ENCODE measurements around the gene CACNG7.
"Not testable (repeated sequence)": the region's sequence is repeated elsewhere in the genome, so short reads cannot be mapped to it uniquely, and the experiment has no call there.

The CACNG7 gene

GRCh38 chr19:53906211-53907192, 2.6 kb upstream of the CACNG7 start:
- no peak for FAIRE-seq

- FAIRE-seq, result no peak
Observed at GRCh38 chr19:53907193-53907581, 1.9 kb upstream of the CACNG7 start.

DNA sequence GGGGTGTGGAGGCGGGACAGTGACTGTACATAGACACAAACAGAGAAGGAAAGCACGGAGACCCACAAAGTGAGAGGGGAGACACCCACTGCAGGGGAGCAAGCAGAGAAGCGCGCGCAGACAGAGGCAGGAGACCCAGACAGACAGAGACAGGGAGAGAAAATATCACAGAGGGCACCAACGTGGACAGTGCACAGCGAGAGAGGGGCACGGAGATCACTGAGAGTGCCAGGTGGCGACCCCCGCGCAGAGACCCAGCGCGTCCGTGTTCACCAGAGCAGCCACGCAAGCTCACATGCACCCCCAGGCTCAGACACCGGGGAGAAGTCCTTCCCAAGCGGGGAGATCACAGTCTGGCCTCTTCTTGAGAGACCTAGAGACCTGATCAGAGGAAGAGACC, 1.4 kb upstream of the CACNG7 start:
- no peak for FAIRE-seq

DNA sequence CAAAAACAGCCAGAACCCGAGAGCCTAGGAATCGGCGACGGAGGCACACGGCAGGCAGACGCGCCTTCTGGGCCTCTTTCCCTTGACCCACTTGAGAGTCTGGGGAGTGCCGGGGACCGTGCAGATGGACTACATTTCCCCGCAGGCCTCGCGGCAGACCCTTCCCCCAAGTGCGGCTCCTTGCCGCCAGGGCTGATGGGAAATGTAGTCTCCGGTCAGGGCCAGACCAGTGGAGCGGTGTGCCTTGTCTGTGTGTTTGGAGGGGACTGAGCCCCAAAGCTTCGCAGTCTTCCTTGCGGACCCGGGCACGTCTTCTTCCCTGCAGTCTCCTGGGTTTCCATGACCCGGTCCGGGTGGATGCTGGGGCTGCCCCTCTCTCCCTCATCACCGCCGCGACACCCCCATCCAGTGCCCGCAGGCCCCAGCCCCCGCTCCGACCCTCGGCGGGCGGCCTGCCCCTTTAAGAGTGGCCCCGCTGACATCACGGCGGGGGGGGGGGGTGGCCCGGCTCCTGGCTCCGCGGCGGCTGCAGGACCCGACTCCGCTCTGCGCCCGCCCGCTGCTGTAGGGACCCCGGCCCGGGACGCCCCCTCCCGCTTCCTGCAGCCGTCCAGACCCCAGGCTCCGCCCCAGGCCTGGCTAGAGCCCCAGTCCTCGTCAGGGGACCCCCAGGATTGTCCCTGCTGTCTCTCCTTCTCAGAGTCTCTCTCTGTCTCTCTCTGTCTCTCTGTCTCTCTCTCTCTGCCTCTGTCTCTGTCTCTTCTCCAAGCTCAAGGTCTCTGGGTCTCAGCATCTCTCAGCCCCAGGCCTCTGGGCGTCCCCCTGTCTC, 758 bp upstream of the CACNG7 start:
- no peak for FAIRE-seq

- no peak for FAIRE-seq
Observed at GRCh38 chr19:53909471-53910169, 542 bp downstream of the CACNG7 start.

DNA sequence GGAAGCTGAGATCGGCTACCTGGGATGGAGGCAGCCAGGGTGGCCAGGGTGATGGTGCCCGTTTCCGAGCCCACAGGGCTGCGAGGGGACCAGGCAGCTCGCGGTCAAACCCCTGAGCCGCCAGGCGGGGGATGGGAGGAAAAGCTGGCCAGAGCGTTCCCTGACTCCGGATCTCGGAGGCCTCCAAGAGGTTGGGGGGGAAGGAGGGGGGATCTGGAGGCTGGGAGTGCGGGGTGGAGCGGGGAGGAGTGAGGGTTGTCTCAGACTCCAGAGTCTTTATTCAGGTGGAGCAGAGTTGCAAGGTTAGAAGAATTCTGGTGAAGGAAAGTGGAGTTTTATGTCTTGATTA, 1.1 kb downstream of the CACNG7 start:
- no peak for FAIRE-seq

DNA sequence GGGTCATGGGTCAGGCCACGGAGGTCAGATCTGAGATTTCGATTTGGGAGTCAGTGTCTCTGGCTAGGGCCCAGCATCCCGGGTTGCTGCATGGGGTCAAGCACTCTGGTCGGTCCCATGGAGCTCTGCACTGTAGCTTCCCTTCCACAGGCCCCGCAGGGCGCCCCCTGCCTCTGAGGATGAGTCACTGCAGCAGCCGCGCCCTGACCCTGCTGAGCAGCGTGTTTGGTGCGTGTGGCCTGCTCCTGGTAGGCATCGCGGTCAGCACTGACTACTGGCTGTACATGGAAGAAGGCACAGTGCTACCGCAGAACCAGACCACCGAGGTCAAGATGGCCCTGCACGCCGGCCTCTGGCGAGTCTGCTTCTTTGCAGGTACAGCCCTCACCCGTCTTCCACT, 3.6 kb downstream of the CACNG7 start:
- FAIRE-seq, result no peak

DNA sequence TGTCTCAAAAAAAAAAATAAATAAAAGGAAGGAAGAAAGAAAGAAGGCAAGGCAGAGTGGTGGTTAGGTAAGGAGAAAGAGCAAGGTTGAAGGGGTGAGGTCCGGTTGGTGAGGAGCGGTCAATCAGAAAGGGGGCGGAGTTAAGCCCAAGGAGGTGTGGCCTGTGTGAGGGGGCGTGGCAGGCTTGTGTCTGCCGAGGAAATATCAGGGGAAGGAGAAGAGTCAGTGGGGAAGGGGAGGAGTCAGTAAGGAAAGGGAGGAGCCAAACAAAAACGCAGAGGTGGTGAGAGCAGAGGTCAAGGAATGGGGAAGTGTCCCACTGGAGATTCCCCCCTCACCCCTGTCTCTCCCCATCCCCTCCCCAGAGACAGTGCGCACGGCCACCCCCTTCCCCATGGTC, 5.9 kb downstream of the CACNG7 start:
- FAIRE-seq, result no peak

- FAIRE-seq, result no peak
Observed at GRCh38 chr19:53916004-53916403, 6.9 kb downstream of the CACNG7 start.

- no peak for FAIRE-seq
Observed at GRCh38 chr19:53917356-53917755, 8.3 kb downstream of the CACNG7 start.

DNA sequence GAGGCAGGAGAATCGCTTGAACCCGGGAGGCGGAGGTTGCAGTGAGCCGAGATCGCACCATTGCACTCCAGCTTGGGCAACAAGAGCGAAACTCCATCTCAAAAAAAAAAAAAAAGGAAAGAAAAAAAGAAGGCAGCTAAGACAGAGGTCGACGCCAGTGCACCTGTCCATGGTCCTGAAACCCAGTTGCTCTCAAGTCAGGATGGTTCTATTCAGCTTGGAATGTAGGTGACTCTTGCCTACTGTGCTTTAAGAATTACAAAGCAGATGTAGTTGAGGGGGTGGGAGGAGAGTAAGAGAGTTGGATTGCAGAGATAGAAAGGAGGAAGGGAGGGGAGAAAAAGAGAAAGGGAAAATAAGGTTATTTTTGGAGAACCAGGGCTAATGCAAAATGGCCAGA, 18.7 kb downstream of the CACNG7 start:
- FAIRE-seq, result no peak

GRCh38 chr19:53936029-53936428, 27.0 kb downstream of the CACNG7 start:
- FAIRE-seq, result no peak

DNA sequence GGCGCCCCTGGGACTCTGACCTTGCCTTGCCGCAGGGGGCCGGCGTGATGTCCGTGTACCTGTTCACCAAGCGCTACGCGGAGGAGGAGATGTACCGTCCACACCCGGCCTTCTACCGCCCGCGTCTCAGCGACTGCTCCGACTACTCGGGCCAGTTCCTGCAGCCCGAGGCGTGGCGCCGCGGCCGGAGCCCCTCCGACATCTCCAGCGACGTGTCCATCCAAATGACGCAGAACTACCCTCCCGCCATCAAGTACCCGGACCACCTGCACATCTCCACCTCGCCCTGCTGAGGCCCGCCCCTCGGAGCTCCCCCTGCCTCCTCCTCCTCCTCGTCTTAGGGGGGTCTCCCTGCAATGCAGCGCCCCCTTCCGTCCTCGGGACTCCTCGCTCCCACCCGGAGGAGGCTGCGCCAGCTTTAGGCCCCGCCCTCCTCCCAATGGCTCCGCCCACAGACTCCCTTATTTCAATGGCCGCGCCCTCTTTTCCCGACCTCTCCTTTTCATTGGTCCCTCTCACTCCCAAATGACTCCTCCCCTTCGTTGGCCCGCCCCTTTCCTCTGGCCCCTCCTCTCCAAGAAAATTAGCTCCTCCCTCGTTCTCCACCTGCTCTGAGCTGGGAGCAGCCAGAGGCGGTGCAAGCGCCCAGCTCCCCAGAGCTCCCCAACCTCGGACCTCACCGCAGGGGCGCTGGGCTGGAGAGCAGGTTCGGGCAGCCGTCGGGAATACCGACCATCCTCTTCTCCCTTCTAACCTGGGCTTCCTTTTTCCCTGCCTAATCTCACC, 33.1 kb downstream of the CACNG7 start:
- FAIRE-seq, result no peak

DNA sequence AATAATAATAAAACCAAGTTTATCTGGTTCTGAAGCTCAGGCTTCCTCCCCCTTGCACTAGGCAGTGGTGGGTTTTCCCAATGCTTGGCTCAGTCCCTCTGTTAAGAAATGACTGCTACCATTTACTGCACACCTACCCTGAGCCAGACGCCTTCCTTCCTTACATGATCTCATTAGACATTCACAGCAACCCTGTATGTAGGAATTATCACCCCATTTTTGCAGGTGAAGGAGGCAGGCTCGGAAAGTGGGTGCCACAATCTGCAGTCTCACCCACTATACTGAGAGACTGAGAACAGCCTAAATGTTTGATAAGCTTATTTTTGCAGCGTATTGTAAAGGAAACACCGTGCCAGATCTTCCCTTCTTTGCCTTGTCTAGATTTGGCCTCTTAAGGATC, 35.3 kb downstream of the CACNG7 start:
- FAIRE-seq, result no peak

DNA sequence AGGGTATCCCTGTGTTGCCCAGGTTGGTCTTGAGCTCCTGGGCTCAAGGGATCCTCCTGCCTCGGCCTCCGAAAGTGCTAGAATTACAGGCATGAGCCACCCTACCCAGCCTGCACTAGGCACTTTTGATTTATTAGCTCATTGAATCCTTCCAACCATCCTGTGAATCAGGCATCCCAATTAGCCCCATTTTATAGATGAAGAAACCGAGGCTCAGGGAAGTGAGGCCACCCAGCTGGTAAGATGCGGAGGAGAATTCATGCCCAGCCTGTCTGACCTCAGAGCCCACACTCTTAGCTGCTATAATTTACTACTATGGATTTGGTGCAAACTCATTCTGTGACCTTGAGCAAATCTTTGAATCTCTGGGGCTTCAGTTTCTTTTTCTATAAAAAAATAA, 35.9 kb downstream of the CACNG7 start:
- no peak for FAIRE-seq

DNA sequence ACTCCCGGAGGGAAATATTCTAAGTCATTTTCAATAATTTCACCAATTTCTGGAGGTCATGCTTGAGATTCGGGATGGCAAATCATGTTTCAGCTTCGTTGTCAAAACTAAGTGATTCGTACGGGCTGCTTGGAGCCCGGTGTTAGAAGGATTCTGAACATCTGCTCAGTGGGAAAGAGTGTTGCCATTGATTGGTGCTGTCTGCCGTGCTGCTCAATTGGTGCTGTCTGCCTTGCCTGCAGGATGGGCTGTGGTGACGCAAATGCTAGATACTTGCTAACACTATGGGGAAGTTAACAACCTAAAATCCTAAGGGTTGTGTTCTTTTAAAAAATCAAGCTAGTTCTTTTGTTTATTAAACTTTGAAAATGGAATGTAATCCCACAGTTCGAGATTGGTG, 36.4 kb downstream of the CACNG7 start:
- FAIRE-seq, result no peak

GRCh38 chr19:53945998-53946397, 36.9 kb downstream of the CACNG7 start:
- no peak for FAIRE-seq

DNA sequence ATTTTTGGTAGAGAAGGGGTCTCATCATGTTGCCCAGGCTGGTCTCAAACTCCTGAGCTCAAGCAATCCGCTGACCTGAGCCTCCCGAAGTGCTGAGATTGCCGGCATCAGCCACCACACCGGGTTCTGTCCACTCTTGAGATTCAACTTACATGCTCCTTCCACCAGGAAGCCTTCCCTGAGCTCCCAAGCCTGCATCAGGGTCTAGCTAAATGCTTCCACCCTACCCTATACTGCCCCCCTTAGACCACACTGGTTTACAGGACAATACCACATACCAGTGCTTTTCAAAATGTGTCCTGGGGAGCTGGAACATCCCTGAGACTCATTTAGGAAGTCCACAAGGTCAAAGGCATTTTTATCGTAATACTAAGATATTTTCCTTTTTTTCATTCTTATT, 38.5 kb downstream of the CACNG7 start:
- FAIRE-seq, result no peak

DNA sequence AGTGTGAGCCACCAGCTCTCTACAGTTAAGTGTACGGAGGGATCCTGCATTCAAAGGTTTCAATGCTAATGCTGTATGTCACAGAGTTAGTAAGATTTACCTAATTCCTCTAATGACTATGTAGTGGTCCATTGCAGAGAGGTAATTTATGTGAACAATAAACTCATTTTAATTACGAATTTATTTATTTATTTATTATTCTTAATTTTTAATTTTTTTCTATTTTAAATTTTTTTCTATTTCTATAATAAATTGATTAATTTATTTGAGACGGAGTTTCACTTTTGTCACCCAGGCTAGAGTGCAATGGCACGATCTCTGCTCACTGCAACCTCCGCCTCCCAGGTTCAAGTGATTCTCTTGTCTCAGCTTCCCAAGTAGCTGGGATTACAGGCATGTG, 39.5 kb downstream of the CACNG7 start:
- not testable (repeated sequence) for FAIRE-seq

GRCh38 chr19:53951436-53951835, 42.4 kb downstream of the CACNG7 start:
- no peak for FAIRE-seq

DNA sequence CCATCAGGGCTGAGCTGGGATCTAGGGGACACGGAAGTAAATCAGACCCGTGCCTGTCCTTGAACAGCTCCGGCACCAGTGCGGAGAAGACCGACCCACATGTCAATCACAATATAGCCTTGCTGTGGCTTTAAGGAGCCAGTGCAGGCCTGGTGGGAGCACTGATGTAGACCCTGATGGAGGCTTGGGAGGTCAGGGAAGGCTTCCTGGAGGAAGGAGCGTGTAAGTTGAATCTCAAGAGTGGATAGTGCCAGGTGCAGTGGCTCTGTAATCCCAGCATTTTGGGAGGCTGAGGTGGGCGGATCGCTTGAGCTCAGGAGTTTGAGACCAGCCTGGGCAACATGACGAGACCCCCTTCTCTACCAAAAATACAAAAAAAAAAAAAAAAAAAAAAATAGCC, 42.9 kb downstream of the CACNG7 start:
- no peak for FAIRE-seq

- no peak for FAIRE-seq
Observed at GRCh38 chr19:53953383-53953782, 44.3 kb downstream of the CACNG7 start.
